Thoracic aorta (tissue), 2 donors: ENCODE measurements around the gene ETFA. TPM values are rescaled to one million over a fixed set of nuclear protein-coding genes. Genes with fewer than 3 reads are reported as not detected.

Source experiments
- ATAC-seq: fragments of 150-250 bp; one replicate; pipeline ENCODE4 v1.8.0; 2017; ENCODE audit warnings: low read depth; ENCODE audit not compliant: insufficient number of reproducible peaks, low FRiP score
- DNase-seq: peaks from one replicate; pipeline ENCODE4 v3.0.0-alpha.2; 2020; ENCODE audit warnings: low spot score
- H3K27ac ChIP-seq, 2 donors: fragments of 200-600 bp; sonication (generic); 1 replicate in 1 of 2; 2 replicates in 1 of 2; pipeline ENCODE4 v1.5.1; 2016; ENCODE audit warnings: mild to moderate bottlenecking in 2 of 2, moderate library complexity in 2 of 2
- H3K27me3 ChIP-seq: fragments of 200-600 bp; sonication (generic); replicated peaks from 2 replicates; pipeline ENCODE4 v1.6.0; 2016; ENCODE audit warnings: mild to moderate bottlenecking; ENCODE audit not compliant: insufficient read depth
- H3K36me3 ChIP-seq: fragments of 200-600 bp; sonication (generic); one replicate; pipeline ENCODE4 v1.5.1; 2016
- H3K4me1 ChIP-seq, 2 donors: fragments of 200-600 bp; sonication (generic); 1 replicate in 1 of 2; 2 replicates in 1 of 2; pipeline versions ENCODE4 v1.5.1 to v1.6.0; 2016; ENCODE audit warnings: low read depth in 2 of 2, mild to moderate bottlenecking in 1 of 2; ENCODE audit not compliant: control insufficient read depth in 1 of 2
- H3K4me3 ChIP-seq: fragments of 200-600 bp; sonication (generic); 2 replicates; pipeline ENCODE4 v1.5.1; 2016; ENCODE audit warnings: mild to moderate bottlenecking
- H3K9me3 ChIP-seq: fragments of 200-600 bp; sonication (generic); 2 replicates; pipeline ENCODE4 v1.5.1; 2016
- total RNA-seq, 2 donors: library from RNA; depleted of rRNA; stranded (reverse); fragments of >200 nt; gene quantifications; one replicate each; pipeline versions ENCODE4 v1.1.0 to v1.2.3, GENCODE V29; 2016
- TF ChIP-seq, protein P1 (sequence below): fragments of 200-600 bp; sonication (generic); IDR thresholded peaks from one replicate; pipeline ENCODE4 v1.5.1; 2019; ENCODE audit warnings: antibody characterized with exemption

ETFA gene
- total RNA-seq, 2 donors from 2014 or later = 56.9 to 57.1 TPM

DNA sequence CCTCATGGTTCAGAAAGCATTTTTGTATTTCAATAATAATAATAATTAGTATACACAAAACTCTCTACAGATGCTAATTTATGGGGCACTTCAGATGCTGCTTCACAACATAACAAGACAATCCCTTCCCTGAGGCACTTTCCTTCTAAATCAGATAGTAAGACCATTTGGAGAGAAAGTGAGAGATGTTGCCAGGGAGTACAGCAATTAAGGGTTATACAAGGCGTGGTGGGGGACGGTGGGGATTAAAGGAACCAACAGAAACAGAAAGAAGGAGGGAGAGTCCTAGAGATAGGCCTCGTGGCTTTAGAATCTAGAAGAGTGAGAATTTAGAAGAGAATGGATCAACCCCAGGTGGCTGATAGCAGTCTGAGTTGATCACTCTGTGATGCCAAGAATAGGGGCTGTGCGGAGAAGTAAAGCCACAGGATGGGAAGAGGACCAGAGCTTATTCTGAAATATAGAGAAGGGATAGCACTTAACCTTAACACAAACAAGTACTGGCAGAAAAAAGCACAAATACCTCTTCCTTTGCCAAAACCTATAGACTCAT is 76.9 kb downstream of the ETFA start:
- Histone ChIP-seq H3K9me3 (no peaks in the 10 kb centered on the region), H3K27ac (no peak overlapping the region), H3K27me3 (no peaks in the 10 kb centered on the region), H3K36me3 (peaks cover 7% of the 10 kb centered on the region), H3K4me3 (no peak overlapping the region), H3K4me1 (no peaks in the 10 kb centered on the region)
- ATAC-seq (no peak), DNase-seq (no peak)
- TF ChIP-seq, protein P1, sequence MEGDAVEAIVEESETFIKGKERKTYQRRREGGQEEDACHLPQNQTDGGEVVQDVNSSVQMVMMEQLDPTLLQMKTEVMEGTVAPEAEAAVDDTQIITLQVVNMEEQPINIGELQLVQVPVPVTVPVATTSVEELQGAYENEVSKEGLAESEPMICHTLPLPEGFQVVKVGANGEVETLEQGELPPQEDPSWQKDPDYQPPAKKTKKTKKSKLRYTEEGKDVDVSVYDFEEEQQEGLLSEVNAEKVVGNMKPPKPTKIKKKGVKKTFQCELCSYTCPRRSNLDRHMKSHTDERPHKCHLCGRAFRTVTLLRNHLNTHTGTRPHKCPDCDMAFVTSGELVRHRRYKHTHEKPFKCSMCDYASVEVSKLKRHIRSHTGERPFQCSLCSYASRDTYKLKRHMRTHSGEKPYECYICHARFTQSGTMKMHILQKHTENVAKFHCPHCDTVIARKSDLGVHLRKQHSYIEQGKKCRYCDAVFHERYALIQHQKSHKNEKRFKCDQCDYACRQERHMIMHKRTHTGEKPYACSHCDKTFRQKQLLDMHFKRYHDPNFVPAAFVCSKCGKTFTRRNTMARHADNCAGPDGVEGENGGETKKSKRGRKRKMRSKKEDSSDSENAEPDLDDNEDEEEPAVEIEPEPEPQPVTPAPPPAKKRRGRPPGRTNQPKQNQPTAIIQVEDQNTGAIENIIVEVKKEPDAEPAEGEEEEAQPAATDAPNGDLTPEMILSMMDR = no peak

DNA sequence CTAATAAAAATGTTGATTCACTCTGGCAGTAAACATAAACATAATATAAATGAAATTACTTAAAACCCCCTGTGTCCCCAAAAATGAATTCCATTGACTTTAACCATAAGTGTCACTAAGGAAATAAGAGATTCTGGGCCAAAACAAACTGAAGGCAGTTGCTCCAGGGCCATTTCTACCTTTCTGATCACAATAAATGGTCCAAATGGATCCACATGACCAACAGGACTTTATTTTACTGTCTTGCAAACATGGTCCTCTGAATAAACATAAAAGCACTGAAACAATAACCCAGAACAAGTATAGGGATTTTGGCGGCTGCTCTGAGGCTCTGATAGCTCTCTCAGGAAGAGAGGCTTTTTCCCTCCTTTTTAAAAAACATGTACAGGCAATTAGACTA is 77.3 kb downstream of the ETFA start:
- H3K9me3 ChIP-seq = no peaks in the 10 kb centered on the region
- DNase-seq (no peak), ATAC-seq (no peak)
- H3K4me3 ChIP-seq = no peak overlapping the region
- peaks cover 7% of the 10 kb centered on the region for H3K36me3 ChIP-seq
- H3K27me3 ChIP-seq = no peaks in the 10 kb centered on the region
- no peak overlapping the region for H3K27ac ChIP-seq
- TF ChIP-seq, protein P1 = no peak
- H3K4me1 ChIP-seq = no peaks in the 10 kb centered on the region

DNA sequence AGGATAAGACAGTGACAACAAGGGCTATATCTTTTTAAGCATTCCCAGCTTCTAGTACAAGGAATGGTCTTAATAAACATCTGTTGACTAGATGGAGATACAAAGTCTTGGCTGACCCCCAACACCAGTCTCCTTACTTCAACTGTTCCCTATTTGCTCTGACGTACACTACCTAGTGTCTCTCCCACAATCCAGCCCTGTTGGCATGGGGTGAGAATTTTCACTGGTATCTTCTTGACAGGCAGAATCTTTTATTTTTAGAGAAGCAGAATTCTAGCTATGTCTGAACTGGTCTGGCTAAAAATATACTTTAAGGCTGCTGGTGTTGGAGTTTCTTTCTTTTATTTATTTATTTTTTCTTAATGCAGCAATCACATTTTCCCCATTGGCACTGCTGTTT is 82.0 kb downstream of the ETFA start:
- ATAC-seq = no peak
- H3K9me3 ChIP-seq = no peaks in the 10 kb centered on the region
- H3K27ac ChIP-seq = no peak overlapping the region
- no peaks in the 10 kb centered on the region for H3K27me3 ChIP-seq
- no peak overlapping the region for H3K4me3 ChIP-seq
- peaks cover 7% of the 10 kb centered on the region for H3K36me3 ChIP-seq
- no peak for DNase-seq
- TF ChIP-seq, protein P1 = no peak
- H3K4me1 ChIP-seq = no peaks in the 10 kb centered on the region

DNA sequence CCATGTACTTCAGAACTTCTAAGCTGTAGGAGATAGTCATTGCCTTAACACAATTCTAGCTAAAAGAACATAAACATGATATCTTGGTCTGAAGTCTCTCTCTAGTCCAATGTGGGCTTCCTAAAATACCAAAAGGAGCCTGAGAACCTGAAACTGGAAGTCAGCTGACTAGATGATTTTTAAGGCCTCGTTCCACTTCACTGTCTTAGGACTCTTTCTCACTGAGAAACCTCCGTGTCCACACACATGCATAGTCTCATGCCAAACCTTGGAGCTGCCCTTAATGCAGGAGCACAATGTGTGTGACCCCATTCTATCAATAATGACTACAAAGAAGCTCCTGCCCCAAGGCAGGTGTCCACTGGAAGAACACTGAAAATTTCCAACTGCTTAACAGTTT is 87.7 kb downstream of the ETFA start:
- H3K9me3 ChIP-seq = no peaks in the 10 kb centered on the region
- no peak overlapping the region for H3K4me3 ChIP-seq
- no peaks in the 10 kb centered on the region for H3K27me3 ChIP-seq
- no peaks in the 10 kb centered on the region for H3K4me1 ChIP-seq
- H3K27ac ChIP-seq = no peak overlapping the region
- H3K36me3 ChIP-seq = peaks cover 3% of the 10 kb centered on the region
- TF ChIP-seq, protein P1 = no peak
- ATAC-seq (no peak), DNase-seq (no peak)

DNA sequence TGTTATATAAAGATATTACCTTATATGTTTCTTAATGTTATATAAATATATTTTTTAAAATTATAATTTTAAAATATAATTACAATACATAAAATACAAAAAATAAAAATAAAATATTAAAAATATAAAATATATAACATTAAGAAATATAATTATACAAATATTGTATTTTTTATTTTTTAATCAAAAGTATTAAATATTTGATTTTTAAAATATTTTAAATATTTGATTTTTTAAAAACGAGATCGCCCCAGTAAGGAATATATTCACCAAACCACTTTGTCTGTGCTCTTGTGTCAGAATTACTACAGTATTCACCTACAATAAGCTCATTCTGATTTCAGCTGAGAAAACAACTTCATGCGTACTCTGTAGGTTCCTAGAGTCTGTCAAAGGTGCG is 89.1 kb downstream of the ETFA start:
- Histone ChIP-seq H3K27ac (no peak overlapping the region), H3K27me3 (no peaks in the 10 kb centered on the region), H3K36me3 (peaks cover 3% of the 10 kb centered on the region), H3K4me1 (peaks cover 0 to 7% of the 10 kb centered on the region in 2 donors), H3K4me3 (no peak overlapping the region), H3K9me3 (no peaks in the 10 kb centered on the region)
- TF ChIP-seq, protein P1 = no peak
- DNase-seq = no peak
- no peak for ATAC-seq
